ENCODE measurements around the gene CAPN13. TPM values are rescaled to one million over a fixed set of nuclear protein-coding genes. Genes with fewer than 3 reads are reported as not detected.

Gene CAPN13
- polyA plus RNA-seq, 1 experiment = not detected

DNA sequence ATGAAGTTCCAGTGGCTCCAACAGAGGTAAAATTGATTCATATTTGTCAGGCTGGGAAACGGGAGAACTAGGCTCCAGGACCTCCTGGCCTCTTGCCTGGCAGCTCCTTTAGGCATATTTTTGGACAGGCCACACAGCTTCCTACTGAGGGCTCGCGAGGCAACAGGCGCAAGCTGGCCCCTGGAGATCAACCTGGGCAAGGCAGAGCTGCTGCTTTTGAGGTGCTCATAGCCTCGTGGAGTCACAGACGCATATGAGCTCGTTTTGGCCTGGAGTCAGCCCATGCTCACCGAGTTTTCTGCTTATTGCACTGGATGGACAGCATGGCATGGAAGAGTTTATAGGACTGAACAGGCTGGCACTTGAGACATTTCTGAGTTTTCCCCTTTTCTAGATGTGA, 97.7 kb downstream of the CAPN13 start:
- POLR2A ChIA-PET = no interaction called here
- TF ChIP-seq, protein P1, sequence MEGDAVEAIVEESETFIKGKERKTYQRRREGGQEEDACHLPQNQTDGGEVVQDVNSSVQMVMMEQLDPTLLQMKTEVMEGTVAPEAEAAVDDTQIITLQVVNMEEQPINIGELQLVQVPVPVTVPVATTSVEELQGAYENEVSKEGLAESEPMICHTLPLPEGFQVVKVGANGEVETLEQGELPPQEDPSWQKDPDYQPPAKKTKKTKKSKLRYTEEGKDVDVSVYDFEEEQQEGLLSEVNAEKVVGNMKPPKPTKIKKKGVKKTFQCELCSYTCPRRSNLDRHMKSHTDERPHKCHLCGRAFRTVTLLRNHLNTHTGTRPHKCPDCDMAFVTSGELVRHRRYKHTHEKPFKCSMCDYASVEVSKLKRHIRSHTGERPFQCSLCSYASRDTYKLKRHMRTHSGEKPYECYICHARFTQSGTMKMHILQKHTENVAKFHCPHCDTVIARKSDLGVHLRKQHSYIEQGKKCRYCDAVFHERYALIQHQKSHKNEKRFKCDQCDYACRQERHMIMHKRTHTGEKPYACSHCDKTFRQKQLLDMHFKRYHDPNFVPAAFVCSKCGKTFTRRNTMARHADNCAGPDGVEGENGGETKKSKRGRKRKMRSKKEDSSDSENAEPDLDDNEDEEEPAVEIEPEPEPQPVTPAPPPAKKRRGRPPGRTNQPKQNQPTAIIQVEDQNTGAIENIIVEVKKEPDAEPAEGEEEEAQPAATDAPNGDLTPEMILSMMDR (IDR thresholded peaks at IDR 0.05; ENCODE audit: insufficient read depth, low read depth, low read length) = no peak
- no peak for DNase-seq (ENCODE audit: low read depth)
- no peaks in the 10 kb centered on the region for H3K36me3 ChIP-seq (ENCODE audit: control insufficient read depth, insufficient read depth, low read length)
- no peaks in the 10 kb centered on the region; the same call in 1 of the 2 replicates for H3K27me3 ChIP-seq (ENCODE audit: control insufficient read depth, insufficient read depth, low read length)
- H3K4me3 ChIP-seq (ENCODE audit: low read depth, low read length) = no peak overlapping the region
- CTCF ChIA-PET = interaction anchor here (0.7 to 14.9 kb wide), 11 partner anchors 15 to 625 kb away, joined by 3 to 365 read pairs (median 4); no protein-coding TSS in a partner anchor

DNA sequence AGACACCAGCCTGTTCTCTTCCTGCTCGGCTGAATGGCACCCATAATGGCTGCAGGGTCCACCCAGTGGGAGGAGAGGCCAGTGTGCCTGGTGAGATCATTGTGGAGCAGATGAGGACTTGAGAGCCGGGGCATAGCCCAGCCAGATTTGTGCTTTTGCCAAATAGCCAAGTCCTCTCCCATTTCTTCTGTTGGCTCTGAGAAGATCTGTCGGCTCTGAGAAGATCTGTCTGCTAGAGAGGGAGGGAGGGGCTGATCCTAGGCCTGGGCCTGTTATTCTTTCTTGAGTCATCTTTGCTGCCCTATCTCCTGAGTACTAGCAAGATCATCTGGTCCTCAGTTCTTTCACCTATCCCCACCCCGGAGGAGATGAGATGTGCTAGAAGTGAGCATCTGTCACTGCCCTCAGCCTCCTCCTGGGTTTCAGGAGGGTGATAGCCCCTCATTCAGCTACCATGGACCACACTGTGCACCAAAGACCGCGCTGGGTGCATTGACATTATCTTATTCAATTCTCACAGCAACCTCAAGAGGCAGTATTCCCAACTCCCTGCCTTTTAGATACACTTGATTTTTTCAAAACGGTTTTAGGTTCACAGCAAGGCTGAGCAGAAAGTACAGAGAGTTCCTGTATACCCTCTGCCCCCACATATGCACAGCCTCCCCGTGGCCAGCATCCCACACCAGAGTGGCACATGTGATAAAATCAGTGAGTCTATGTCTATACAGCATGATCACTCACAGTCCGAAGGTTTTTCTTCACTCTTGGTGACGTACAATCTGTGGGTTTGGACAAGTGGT, 98.6 kb downstream of the CAPN13 start:
- TF ChIP-seq, protein P1 (IDR thresholded peaks at IDR 0.05; ENCODE audit: insufficient read depth, low read depth, low read length) = peak; percentile 48
- H3K27me3 ChIP-seq (ENCODE audit: control insufficient read depth, insufficient read depth, low read length) = no peaks in the 10 kb centered on the region; the same call in 1 of the 2 replicates
- H3K4me3 ChIP-seq (ENCODE audit: low read depth, low read length) = no peak overlapping the region
- ChIA-PET CTCF (interaction anchor here (0.6 to 14.9 kb wide), 10 partner anchors 15 to 540 kb away, joined by 3 to 365 read pairs (median 7); no protein-coding TSS in a partner anchor), POLR2A (no interaction called here)
- no peak for DNase-seq (ENCODE audit: low read depth)
- H3K36me3 ChIP-seq (ENCODE audit: control insufficient read depth, insufficient read depth, low read length) = no peaks in the 10 kb centered on the region

DNA sequence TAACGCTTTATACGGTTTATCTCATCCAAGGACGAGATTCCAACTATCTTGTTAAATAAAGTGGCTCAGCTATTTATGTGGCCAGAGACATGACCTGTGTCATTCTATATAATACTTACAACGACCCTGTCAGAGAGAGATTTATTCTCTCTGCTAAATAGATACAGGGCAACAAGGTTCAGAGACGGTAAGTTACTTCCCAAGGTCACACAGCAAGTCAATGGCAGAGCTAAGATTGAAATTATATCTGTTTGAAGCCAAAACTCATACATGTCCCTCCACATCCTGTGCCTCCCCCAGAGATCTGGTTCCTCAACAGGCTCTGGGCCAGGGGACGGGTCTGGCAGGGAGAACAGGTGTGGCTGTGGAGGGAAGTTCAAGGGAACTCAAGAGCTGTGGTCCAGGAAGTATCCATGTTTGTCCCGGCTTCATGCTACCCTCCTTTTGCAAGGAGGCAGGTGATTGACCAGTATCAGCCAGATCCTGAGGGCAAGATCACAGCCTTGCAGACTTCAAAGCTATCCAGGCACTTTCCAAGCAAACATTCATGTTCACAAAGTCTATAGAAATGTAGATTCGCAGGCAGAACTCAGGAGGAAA, 99.8 kb downstream of the CAPN13 start:
- no peaks in the 10 kb centered on the region; the same call in 1 of the 2 replicates for H3K27me3 ChIP-seq (ENCODE audit: control insufficient read depth, insufficient read depth, low read length)
- H3K36me3 ChIP-seq (ENCODE audit: control insufficient read depth, insufficient read depth, low read length) = no peaks in the 10 kb centered on the region
- TF ChIP-seq, protein P1 (IDR thresholded peaks at IDR 0.05; ENCODE audit: insufficient read depth, low read depth, low read length) = no peak
- DNase-seq (ENCODE audit: low read depth) = no peak
- POLR2A ChIA-PET = no interaction called here
- no peak overlapping the region for H3K4me3 ChIP-seq (ENCODE audit: low read depth, low read length)
- CTCF ChIA-PET = interaction anchor here (1.1 to 14.9 kb wide), 10 partner anchors 13 to 539 kb away, joined by 3 to 365 read pairs (median 8); no protein-coding TSS in a partner anchor

DNA sequence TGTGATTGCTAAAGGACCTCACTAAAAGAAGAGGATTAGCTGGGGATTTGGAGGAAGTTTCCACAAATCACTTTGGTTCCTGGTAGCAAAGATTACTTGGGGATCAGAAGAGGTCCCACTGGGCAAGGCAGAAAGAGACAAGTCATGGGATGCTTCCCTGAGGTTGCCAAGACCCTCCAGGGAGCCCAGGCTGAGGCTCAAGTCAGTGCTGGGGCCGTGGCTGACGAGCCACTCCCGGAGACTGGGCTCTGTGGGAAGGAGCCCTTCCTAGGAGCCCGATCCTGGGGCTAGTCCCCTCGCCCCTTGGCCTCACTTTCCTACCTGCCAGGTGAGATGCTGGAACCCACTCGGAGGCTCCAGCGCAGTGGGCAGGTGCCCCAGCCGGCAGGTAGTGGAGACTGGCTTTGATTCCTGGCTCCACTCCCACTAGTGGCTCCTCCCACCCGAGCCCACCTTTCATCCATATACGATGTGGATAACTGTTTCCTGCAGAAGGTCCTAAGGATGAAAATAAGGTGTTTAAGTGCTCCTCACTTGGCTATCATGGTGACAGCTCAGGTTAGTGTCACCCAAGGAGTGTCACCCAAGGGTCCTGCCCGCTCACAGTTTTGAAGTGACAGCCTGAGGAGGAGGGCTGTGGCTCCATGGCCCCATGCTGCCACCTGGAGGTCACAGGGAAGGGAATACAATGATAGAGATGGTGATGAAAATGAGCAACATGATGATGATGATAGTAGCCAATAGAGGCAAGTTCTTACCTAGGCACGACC, 100.5 kb downstream of the CAPN13 start:
- H3K27me3 ChIP-seq (ENCODE audit: control insufficient read depth, insufficient read depth, low read length) = no peaks in the 10 kb centered on the region; the same call in 1 of the 2 replicates
- DNase-seq (ENCODE audit: low read depth) = no peak
- no peaks in the 10 kb centered on the region for H3K36me3 ChIP-seq (ENCODE audit: control insufficient read depth, insufficient read depth, low read length)
- POLR2A ChIA-PET = no interaction called here
- H3K4me3 ChIP-seq (ENCODE audit: low read depth, low read length) = no peak overlapping the region
- CTCF ChIA-PET = interaction anchor here (0.6 to 14.9 kb wide), 25 partner anchors 8 to 538 kb away, joined by 3 to 365 read pairs (median 4); no protein-coding TSS in a partner anchor
- TF ChIP-seq, protein P1 (IDR thresholded peaks at IDR 0.05; ENCODE audit: insufficient read depth, low read depth, low read length) = peak; percentile 93
